ENCODE results near the gene TRPT1. TPM values are rescaled to one million over a fixed set of nuclear protein-coding genes. Genes with fewer than 3 reads are reported as not detected.

The TRPT1 gene
- total RNA-seq, 2 experiments from 2014 or later: 11.3 to 11.5 TPM

DNA sequence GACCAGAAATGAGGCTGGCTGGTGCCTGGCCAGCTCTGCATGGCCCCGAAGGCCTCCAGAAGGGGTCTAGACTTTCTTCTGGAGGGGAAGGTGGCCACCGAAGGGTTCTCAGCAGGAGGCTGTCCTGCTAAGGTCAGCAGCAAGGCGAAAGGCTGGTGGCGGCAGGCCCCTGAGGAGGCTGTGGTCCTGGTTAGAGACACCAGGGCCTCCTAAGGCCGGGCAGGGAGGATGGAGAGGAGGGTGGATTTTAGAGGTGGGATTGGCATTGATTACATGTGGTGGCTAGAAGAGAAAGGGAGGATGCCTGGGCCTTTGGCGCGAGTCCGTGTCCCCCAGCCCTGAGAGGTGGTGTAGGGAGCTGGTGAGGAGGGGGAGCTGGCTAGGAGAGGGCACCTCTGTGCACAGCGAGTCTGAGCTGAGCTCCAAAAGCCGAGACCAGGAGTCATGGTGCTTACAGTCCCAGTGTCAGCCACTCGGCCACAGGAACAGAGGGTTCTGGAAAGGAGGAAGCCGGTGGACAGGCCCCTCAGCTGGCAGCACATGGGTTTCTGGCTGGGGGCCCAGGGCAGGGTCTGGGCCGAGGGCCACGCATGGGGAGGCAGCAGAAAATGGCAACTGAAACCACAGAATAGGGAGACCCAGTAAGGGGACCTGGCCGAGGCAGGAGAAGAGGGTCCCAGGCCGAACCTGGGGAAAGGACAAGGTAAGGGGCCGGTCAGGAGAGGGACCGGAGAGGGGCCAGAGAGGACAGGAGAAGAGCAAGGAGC is 17.0 kb downstream of the TRPT1 start:
- no peaks in the 10 kb centered on the region for H3K27me3 ChIP-seq (ENCODE audit: control insufficient read depth in 1 of 2, insufficient read depth in 2 of 2, low read length in 2 of 2)
- no peaks in the 10 kb centered on the region for H3K9me3 ChIP-seq (ENCODE audit: control insufficient read depth in 1 of 2, insufficient read depth in 1 of 2, low read length in 2 of 2)
- TF ChIP-seq, protein P1, sequence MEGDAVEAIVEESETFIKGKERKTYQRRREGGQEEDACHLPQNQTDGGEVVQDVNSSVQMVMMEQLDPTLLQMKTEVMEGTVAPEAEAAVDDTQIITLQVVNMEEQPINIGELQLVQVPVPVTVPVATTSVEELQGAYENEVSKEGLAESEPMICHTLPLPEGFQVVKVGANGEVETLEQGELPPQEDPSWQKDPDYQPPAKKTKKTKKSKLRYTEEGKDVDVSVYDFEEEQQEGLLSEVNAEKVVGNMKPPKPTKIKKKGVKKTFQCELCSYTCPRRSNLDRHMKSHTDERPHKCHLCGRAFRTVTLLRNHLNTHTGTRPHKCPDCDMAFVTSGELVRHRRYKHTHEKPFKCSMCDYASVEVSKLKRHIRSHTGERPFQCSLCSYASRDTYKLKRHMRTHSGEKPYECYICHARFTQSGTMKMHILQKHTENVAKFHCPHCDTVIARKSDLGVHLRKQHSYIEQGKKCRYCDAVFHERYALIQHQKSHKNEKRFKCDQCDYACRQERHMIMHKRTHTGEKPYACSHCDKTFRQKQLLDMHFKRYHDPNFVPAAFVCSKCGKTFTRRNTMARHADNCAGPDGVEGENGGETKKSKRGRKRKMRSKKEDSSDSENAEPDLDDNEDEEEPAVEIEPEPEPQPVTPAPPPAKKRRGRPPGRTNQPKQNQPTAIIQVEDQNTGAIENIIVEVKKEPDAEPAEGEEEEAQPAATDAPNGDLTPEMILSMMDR (IDR thresholded peaks at IDR 0.05): no peak
- Mint-ChIP-seq H3K9me3 (no peaks in the 10 kb centered on the region), H3K4me3 (peak overlapping the region; percentile 56), H3K4me1 (ENCODE audit: low read depth) (peaks cover 43% of the 10 kb centered on the region), H3K27ac (peak overlapping the region; percentile 93), H3K27me3 (no peaks in the 10 kb centered on the region), H3K36me3 (ENCODE audit: low read depth) (peaks cover 71% of the 10 kb centered on the region)
- peak overlapping the region; percentile 86 to 90 for H3K27ac ChIP-seq (ENCODE audit: low read depth in 1 of 2, low read length in 2 of 2)
- H3K36me3 ChIP-seq (ENCODE audit: insufficient read depth, low read length): peaks cover 50% of the 10 kb centered on the region
- POLR2A ChIA-PET: interaction anchor here (0.7 to 7.1 kb wide), 11 partner anchors 16 to 109 kb away, joined by 3 to 116 read pairs (median 64); partner anchors contain the start of genes CATSPERZ, DNAJC4, ESRRA and NUDT22
- intact Hi-C loops (cut with DNase I, micrococcal nuclease): loop anchor here (5.0 kb wide), 1 partner anchor 33 kb away; the partner anchor contains the start of gene FKBP2 (in 2 of the 2)
- peaks cover 61% of the 10 kb centered on the region for H3K4me1 ChIP-seq (ENCODE audit: insufficient read depth, low read length)
- ATAC-seq (ENCODE audit: poor library complexity) (no peak), DNase-seq (no peak)
- CTCF ChIA-PET: interaction anchor here (5.4 kb wide), 1 partner anchor 94 kb away, joined by 123 read pairs; the partner anchor contains the start of genes CATSPERZ and ESRRA
- peak overlapping the region; percentile 100 for H3K4me3 ChIP-seq (ENCODE audit: low read length)

DNA sequence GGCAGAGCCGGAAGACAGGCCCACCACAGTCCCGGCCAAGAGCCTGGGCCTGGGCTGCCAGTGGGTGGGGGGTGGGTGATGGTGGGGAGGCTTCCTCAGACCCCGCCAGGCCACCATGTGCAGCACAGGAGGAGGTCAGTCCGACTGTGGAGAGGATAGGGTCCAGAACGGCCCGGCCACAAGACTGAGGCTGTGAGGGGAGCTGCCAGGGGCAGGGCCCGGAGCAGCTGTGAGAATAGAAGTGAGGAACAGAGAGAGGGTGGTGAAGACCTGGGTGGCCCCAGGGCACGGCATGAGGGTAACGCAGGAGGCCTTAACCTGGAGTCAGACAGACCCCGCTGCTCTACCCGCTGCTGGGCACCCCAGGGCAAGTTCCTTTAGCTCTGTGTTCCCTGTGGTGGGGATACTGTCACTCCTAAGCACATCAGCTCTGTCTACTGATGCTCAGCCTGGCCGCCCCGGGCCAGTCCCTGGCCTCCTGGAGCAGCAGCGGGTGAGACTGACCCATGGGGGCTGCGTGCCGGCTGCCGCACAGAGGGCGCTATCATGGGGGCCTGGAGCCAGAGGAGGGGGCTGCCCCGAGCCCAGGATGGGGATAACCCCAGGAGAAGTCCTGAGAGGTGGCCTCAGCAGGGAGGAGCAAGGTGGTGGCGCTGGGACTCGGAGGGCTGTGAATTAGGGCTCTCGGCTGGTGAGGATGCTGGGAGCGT is 17.7 kb downstream of the TRPT1 start:
- DNase-seq: peak in 2 of 14 experiments; percentile 28 to 32
- Histone ChIP-seq H3K27ac (ENCODE audit: low read depth in 1 of 2, low read length in 2 of 2) (peak overlapping the region; percentile 86 to 90), H3K4me1 (ENCODE audit: insufficient read depth, low read length) (peaks cover 61% of the 10 kb centered on the region), H3K27me3 (ENCODE audit: control insufficient read depth in 1 of 2, insufficient read depth in 2 of 2, low read length in 2 of 2) (no peaks in the 10 kb centered on the region), H3K36me3 (ENCODE audit: insufficient read depth, low read length) (peaks cover 53% of the 10 kb centered on the region), H3K4me3 (ENCODE audit: low read length) (peak overlapping the region; percentile 100), H3K9me3 (ENCODE audit: control insufficient read depth in 1 of 2, insufficient read depth in 1 of 2, low read length in 2 of 2) (no peaks in the 10 kb centered on the region)
- intact Hi-C loops (cut with DNase I, micrococcal nuclease): loop anchor here (5.0 kb wide), 1 partner anchor 34 kb away; the partner anchor contains the start of gene FKBP2 (in 2 of the 2)
- peaks cover 74% of the 10 kb centered on the region for H3K36me3 Mint-ChIP-seq (ENCODE audit: low read depth)
- POLR2A ChIA-PET: interaction anchor here (0.9 to 7.1 kb wide), 20 partner anchors 8 to 1481 kb away, joined by 3 to 116 read pairs (median 21); partner anchors contain the start of genes BAD, CATSPERZ, DNAJC4 and ESRRA
- H3K9me3 Mint-ChIP-seq: no peaks in the 10 kb centered on the region
- H3K4me1 Mint-ChIP-seq (ENCODE audit: low read depth): peaks cover 48% of the 10 kb centered on the region
- CTCF ChIA-PET: interaction anchor here (1.1 to 5.4 kb wide), 6 partner anchors 17 to 95 kb away, joined by 3 to 123 read pairs (median 26); partner anchors contain the start of genes CATSPERZ, ESRRA, PLCB3 and STIP1
- peak overlapping the region; percentile 98 for H3K4me3 Mint-ChIP-seq
- TF ChIP-seq, protein P1 (IDR thresholded peaks at IDR 0.05): no peak
- peak overlapping the region; percentile 93 for H3K27ac Mint-ChIP-seq
- no peaks in the 10 kb centered on the region for H3K27me3 Mint-ChIP-seq
- ATAC-seq (ENCODE audit: poor library complexity): no peak
